ENCODE measurements around the gene BTN1A1.

BTN1A1 gene

GRCh38 chr6:26497610-26498009 is 2.5 kb upstream of the BTN1A1 start:
- no peaks in the 10 kb centered on the region for H3K36me3 ChIP-seq (ENCODE audit: low read length)
- peaks cover 5% of the 10 kb centered on the region; the same call in 1 of the 2 replicates for H3F3A ChIP-seq (ENCODE audit: insufficient read depth)
- H3K9me3 ChIP-seq (ENCODE audit: insufficient read depth, low read length): no peaks in the 10 kb centered on the region
- no peaks in the 10 kb centered on the region for H3K27me3 ChIP-seq (ENCODE audit: low read length)
- no peaks in the 10 kb centered on the region for H3K9me2 ChIP-seq (replicated peaks; ENCODE audit: insufficient read depth, low read length)
- no peaks in the 10 kb centered on the region for H4K20me1 ChIP-seq (ENCODE audit: low read depth, low read length)
- no peak overlapping the region for H3K27ac ChIP-seq (ENCODE audit: low read depth, low read length)
- no peak overlapping the region for H3K9ac ChIP-seq (ENCODE audit: low read length)
- no peak overlapping the region for H2AFZ ChIP-seq (ENCODE audit: low read depth, low read length, severe bottlenecking)
- no peak overlapping the region for H3K4me2 ChIP-seq (ENCODE audit: low read depth, low read length, poor library complexity, severe bottlenecking)
- TF ChIP-seq CTCF (IDR thresholded peaks at IDR 0.05; ENCODE audit: insufficient read depth, low read length, poor library complexity, severe bottlenecking): no peak
- TF ChIP-seq EZH2phosphoT487 (conservative IDR thresholded peaks at IDR 0.05; ENCODE audit: low read length): no peak
- no peak overlapping the region for H3K4me3 ChIP-seq (ENCODE audit: insufficient read depth, low read length, poor library complexity, severe bottlenecking)
- no peaks in the 10 kb centered on the region for H3K79me2 ChIP-seq (ENCODE audit: insufficient read depth, low read length)

- Histone ChIP-seq H3K4me3 (ENCODE audit: insufficient read depth, low read length, poor library complexity, severe bottlenecking) (peak overlapping the region; percentile 3), H3F3A (ENCODE audit: insufficient read depth) (peaks cover 5% of the 10 kb centered on the region; the same call in 1 of the 2 replicates), H3K4me2 (ENCODE audit: low read depth, low read length, poor library complexity, severe bottlenecking) (peak overlapping the region; percentile 58), H3K9me3 (ENCODE audit: insufficient read depth, low read length) (no peaks in the 10 kb centered on the region), H3K9ac (ENCODE audit: low read length) (peak overlapping the region; percentile 36), H4K20me1 (ENCODE audit: low read depth, low read length) (no peaks in the 10 kb centered on the region), H2AFZ (ENCODE audit: low read depth, low read length, severe bottlenecking) (peak overlapping the region; percentile 42), H3K9me2 (replicated peaks; ENCODE audit: insufficient read depth, low read length) (no peaks in the 10 kb centered on the region), H3K27ac (ENCODE audit: low read depth, low read length) (peak overlapping the region; percentile 66), H3K79me2 (ENCODE audit: insufficient read depth, low read length) (no peaks in the 10 kb centered on the region), H3K27me3 (ENCODE audit: low read length) (no peaks in the 10 kb centered on the region), H3K36me3 (ENCODE audit: low read length) (no peaks in the 10 kb centered on the region)
- TF ChIP-seq EZH2phosphoT487 (conservative IDR thresholded peaks at IDR 0.05; ENCODE audit: low read length) (no peak), CTCF (IDR thresholded peaks at IDR 0.05; ENCODE audit: insufficient read depth, low read length, poor library complexity, severe bottlenecking) (no peak)
Observed at GRCh38 chr6:26501482-26501986, 1.4 kb downstream of the BTN1A1 start.

GRCh38 chr6:26502165-26502564 is 2.1 kb downstream of the BTN1A1 start:
- peaks cover 5% of the 10 kb centered on the region; the same call in 1 of the 2 replicates for H3F3A ChIP-seq (ENCODE audit: insufficient read depth)
- H3K27ac ChIP-seq (ENCODE audit: low read depth, low read length): peak overlapping the region; percentile 66
- H3K4me2 ChIP-seq (ENCODE audit: low read depth, low read length, poor library complexity, severe bottlenecking): peak overlapping the region; percentile 58
- H4K20me1 ChIP-seq (ENCODE audit: low read depth, low read length): no peaks in the 10 kb centered on the region
- no peaks in the 10 kb centered on the region for H3K9me2 ChIP-seq (replicated peaks; ENCODE audit: insufficient read depth, low read length)
- no peaks in the 10 kb centered on the region for H3K9me3 ChIP-seq (ENCODE audit: insufficient read depth, low read length)
- H3K4me3 ChIP-seq (ENCODE audit: insufficient read depth, low read length, poor library complexity, severe bottlenecking): peak overlapping the region; percentile 3
- no peaks in the 10 kb centered on the region for H3K79me2 ChIP-seq (ENCODE audit: insufficient read depth, low read length)
- peak overlapping the region; percentile 36 for H3K9ac ChIP-seq (ENCODE audit: low read length)
- H2AFZ ChIP-seq (ENCODE audit: low read depth, low read length, severe bottlenecking): peak overlapping the region; percentile 42
- no peaks in the 10 kb centered on the region for H3K36me3 ChIP-seq (ENCODE audit: low read length)
- no peaks in the 10 kb centered on the region for H3K27me3 ChIP-seq (ENCODE audit: low read length)
- TF ChIP-seq EZH2phosphoT487 (conservative IDR thresholded peaks at IDR 0.05; ENCODE audit: low read length) (no peak), CTCF (IDR thresholded peaks at IDR 0.05; ENCODE audit: insufficient read depth, low read length, poor library complexity, severe bottlenecking) (no peak)
